GM18508 (cell line): ENCODE data around the gene OR56A5.
"Not testable (repeated sequence)": the region's sequence is repeated elsewhere in the genome, so short reads cannot be mapped to it uniquely, and the experiment has no call there.

Experiments
- ATAC-seq: cut with Tn5 transposase; IDR thresholded peaks from one replicate; pipeline ENCODE4 v1.9.1; 2021; ENCODE audit warnings: moderate number of reproducible peaks; ENCODE audit not compliant: insufficient read depth, unreplicated experiment

The OR56A5 gene

GRCh38 chr11:5968394-5968793, at the start of gene OR56A5:
TSS of gene OR56A5 (minus strand) at chr11:5968494. CDS start at chr11:5968494, 0 bp downstream.
- no peak for ATAC-seq

- ATAC-seq, result no peak
Observed at GRCh38 chr11:6013042-6013441, 44.7 kb upstream of the OR56A5 start.

- ATAC-seq, result no peak
Observed at GRCh38 chr11:6012035-6012668, 43.9 kb upstream of the OR56A5 start.

GRCh38 chr11:6006846-6007245, 38.6 kb upstream of the OR56A5 start, which contains the start of gene OR56A4:
TSS of gene OR56A4 (minus strand) at chr11:6006946. CDS start at chr11:6002992, 3,954 bp downstream.
- no peak for ATAC-seq

- ATAC-seq, result no peak
Observed at GRCh38 chr11:6006395-6006794, 38.1 kb upstream of the OR56A5 start.

- ATAC-seq, result no peak
Observed at GRCh38 chr11:6002202-6002699, 34.0 kb upstream of the OR56A5 start.

- no peak for ATAC-seq
Observed at GRCh38 chr11:5994791-5995190, 26.5 kb upstream of the OR56A5 start.

GRCh38 chr11:5992604-5993251, 24.4 kb upstream of the OR56A5 start:
- ATAC-seq, result no peak

- ATAC-seq, result no peak
Observed at GRCh38 chr11:5992150-5992549, 23.9 kb upstream of the OR56A5 start.

GRCh38 chr11:5989203-5989602, 20.9 kb upstream of the OR56A5 start:
- ATAC-seq, result no peak

- no peak for ATAC-seq
Observed at GRCh38 chr11:5986885-5987284, 18.6 kb upstream of the OR56A5 start, which contains the start of gene OR52L1. TSS of gene OR52L1 (minus strand) at chr11:5986985. CDS start at chr11:5986930, 55 bp downstream.

GRCh38 chr11:5983443-5983842, 15.1 kb upstream of the OR56A5 start:
- ATAC-seq, result no peak

GRCh38 chr11:5973530-5973929, 5.2 kb upstream of the OR56A5 start:
- no peak for ATAC-seq

- no peak for ATAC-seq
Observed at GRCh38 chr11:5967708-5968107, 586 bp downstream of the OR56A5 start.

GRCh38 chr11:5966958-5967357, 1.3 kb downstream of the OR56A5 start:
- ATAC-seq, result no peak

- ATAC-seq, result not testable (repeated sequence)
Observed at GRCh38 chr11:5960704-5961320, 7.5 kb downstream of the OR56A5 start.

- ATAC-seq, result no peak
Observed at GRCh38 chr11:5955586-5955985, 12.7 kb downstream of the OR56A5 start.

GRCh38 chr11:5941951-5942350, 26.3 kb downstream of the OR56A5 start, which contains the start of gene OR56A3:
TSS of gene OR56A3 (plus strand) at chr11:5942251. CDS start at chr11:5947347, 5,096 bp downstream.
- ATAC-seq, result no peak

- ATAC-seq, result no peak
Observed at GRCh38 chr11:5940748-5941147, 27.5 kb downstream of the OR56A5 start.

- no peak for ATAC-seq
Observed at GRCh38 chr11:5938603-5938965, 29.7 kb downstream of the OR56A5 start.
